Activated CD8-positive, alpha-beta memory T cell treated with anti-CD3 and anti-CD28 coated beads for 36 hours (primary cell): ENCODE measurements around the gene TTC38. TPM values are rescaled to one million over a fixed set of nuclear protein-coding genes. Genes with fewer than 3 reads are reported as not detected.
"Not testable (repeated sequence)": the region's sequence is repeated elsewhere in the genome, so short reads cannot be mapped to it uniquely, and the experiment has no call there.

ENCODE experiments used
- CTCF ChIA-PET: fragments of 350-600 bp; sonication (Branson Sonifier 250); formaldehyde crosslinking; loops from one replicate; lab custom pipeline; 2021; ENCODE audit warnings: antibody characterized with exemption; lab: Charles Lee
- POLR2A ChIA-PET: fragments of 350-600 bp; sonication (Branson Sonifier 250); formaldehyde crosslinking; loops from one replicate; lab custom pipeline; 2021; ENCODE audit warnings: antibody characterized with exemption; lab: Charles Lee
- total RNA-seq, 2 experiments: library from RNA; stranded (reverse); gene quantifications; one replicate each; pipeline ENCODE4 v1.2.3, GENCODE V29; 2021

The TTC38 gene
- total RNA-seq, 2 experiments from 2014 or later, result 20.8 to 22.7 TPM

DNA sequence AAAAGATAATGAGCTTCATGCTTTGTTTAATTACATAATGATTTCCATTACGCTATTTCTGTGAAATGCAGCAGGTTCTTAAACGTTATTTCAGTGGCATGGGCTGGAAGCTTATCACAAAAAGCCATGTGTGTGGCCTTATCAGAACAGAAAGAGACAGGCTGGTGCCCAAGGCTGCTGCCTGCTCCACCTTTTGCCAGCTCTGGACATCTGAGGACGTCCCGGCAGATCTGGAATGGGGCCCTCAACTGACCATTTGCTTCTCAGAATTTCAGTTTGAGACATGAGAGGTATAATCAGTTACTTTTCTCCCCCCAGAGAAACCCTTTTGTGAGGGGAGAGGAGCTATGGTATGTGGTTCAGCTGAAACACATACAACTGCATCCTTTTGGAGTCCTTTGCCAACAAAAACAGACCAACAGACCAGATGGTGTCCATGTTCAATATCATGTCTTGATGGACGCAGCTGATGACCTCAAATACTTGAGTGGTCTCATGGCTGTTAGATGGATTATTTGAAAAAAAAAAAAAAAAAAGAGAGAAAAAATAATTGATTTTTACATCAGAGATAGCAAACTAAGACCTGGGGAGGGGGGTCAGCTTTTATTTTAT lies 26.3 kb upstream of the TTC38 start:
- CTCF ChIA-PET, result interaction anchor here (1.3 kb wide), 1 partner anchor 228 kb away, joined by 4 read pairs; no protein-coding TSS in a partner anchor

DNA sequence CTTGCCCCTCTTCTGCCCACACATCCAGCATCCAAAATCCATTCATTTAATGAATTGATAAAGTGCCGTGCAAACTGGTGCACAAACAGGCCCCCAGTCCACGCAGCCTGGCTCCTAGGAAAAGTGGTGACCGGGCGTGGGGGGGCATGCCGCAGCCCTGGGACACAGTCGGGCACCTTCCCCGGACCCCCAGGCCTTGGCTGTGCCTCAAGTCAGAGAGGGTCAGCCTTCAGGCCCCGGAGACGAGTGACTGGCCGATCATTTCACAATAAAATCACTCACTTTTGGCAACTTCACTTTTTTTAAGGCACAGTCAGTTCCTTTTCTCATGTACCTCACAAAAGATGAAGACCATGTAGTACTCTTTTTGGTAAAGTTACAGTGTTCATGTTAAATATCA lies 25.7 kb upstream of the TTC38 start:
- CTCF ChIA-PET, result interaction anchor here (1.3 kb wide), 1 partner anchor 229 kb away, joined by 4 read pairs; no protein-coding TSS in a partner anchor
- POLR2A ChIA-PET, result no interaction called here

More for the DNA sequence above, 26.3 kb upstream of the TTC38 start:
- POLR2A ChIA-PET, result no interaction called here

DNA sequence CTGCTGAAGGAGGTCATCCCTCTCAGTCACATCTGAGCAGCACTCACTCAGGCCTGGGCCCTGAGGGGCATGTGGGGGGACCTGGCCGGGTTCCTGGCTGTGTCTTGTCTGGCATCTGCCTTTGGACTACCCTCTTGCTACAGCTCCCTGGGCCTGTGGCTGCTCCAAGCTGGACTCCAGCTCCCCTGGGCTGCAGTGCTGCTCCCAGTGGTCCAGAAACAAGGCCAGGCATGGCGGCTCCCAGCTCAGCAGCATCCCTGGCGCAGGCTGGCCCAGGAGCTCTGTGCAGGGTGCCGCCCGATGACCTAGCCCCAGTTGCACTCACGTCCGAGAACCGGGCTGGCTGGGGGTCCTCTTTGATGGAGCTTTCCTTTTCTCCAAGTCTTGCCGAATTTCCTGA lies 23.0 kb upstream of the TTC38 start:
- CTCF ChIA-PET, result interaction anchor here (1.1 kb wide), 1 partner anchor 128 kb away, joined by 3 read pairs; no protein-coding TSS in a partner anchor
- POLR2A ChIA-PET, result no interaction called here

DNA sequence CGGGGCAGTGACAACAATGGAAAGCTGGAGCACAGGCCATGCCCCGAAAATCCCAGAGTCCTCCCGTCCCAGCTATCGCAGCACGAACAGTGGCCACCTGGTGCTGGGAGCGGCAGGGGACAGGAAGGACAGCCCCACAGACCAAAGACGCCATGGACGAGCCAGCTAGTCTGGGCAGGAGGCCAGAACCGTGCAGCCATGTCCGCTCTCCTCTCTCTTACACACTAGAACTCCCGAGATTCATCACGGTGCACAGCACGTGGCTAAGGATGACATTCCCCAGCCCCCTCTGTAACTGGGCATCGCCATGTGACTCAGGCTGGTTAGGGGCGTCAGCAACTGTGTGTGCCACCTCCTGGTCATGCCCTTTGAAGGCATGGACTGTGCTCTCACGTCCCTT lies 22.3 kb upstream of the TTC38 start:
- CTCF ChIA-PET, result interaction anchor here (1.1 kb wide), 1 partner anchor 129 kb away, joined by 3 read pairs; no protein-coding TSS in a partner anchor

DNA sequence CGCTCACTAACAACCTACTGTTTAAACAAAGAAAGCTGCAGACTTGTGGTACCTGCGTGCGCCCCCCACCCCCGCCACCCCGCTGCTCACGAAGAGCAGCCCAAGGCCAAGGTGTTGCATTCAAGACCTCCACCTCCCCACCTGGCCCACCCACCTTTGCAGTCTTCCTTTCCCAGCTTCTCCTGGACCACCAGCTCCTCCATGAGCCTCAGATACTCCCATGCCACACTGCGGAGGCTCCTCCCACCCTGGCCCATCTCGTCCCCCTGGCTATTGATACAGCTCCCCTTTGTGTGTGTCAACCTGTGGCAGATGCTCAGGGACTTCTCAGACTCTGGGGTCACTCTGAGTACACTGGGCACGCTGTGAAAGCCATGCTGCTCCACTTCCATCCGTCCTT lies 21.6 kb upstream of the TTC38 start:
- POLR2A ChIA-PET, result no interaction called here
- CTCF ChIA-PET, result no interaction called here

More for the DNA sequence above, 22.3 kb upstream of the TTC38 start:
- POLR2A ChIA-PET, result no interaction called here

DNA sequence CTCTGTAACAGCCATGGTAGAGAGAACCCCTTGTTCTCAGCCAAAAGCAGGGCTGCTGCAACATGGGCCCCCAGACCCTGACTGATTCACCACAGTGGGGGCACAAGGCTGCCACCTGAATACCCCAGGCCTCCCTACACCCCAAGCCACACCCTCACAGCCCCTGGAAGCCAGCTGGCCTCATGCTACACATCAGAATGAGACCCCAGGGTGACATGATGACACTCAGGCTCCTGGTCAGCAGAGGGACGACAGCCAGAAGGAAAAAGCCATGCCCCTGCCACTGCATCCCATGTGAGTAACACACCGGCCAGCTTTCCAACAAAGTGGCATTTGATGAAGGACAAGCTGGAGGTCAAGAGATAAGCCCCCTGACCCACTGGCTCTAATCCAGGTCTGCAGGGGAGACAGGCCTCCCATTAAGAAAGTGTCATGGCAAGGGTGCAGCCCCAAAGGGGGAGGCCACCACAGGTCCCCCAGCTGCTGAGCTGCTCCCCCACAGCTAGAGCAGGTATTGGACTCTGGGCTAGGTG lies 20.3 kb upstream of the TTC38 start:
- POLR2A ChIA-PET, result no interaction called here
- CTCF ChIA-PET, result interaction anchor here (1.2 to 1.4 kb wide), 2 partner anchors 21 to 95 kb away, joined by 3 to 5 read pairs; no protein-coding TSS in a partner anchor

DNA sequence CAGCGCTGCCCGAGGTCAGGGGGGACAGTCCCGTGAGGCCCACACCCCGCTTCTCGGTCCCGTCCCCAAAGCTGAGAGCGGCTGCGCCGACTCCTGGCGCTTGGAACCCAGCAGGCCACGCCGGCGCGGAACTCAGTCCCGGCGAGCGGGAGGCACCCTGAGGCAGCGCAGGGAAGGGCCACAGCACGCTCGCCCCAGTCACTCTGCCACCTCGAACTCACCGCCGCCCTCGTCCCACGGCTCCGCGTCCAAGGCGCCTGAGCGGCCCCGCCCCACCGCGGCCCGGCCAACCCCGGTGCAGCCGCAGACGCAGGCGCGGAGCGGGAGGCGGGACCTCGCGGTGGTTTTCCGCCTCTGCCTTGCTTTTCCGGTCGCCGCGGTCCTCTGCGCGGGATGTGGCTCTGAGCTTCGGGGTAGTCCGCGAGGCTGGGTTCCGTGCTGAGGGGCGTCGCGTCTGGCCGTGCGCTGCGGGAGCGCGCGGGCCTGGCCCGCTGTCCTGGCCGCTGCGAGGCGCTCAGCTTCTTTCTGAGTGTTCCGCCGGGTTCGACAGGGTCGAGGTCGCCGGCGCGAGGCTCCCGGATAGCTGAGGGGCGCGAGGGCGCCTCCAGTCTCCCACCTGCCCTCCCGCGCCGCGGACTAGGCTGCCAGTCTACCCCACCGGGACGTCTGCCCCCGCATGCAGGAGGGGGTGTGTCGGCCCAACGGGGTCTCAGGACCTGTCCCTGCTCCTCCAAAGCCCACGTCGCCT lies 17.6 kb upstream of the TTC38 start, which contains the start of gene CDPF1:
TSS of gene CDPF1 (minus strand) at position 259 of the 748 bp plus-strand sequence. CDS start 2,009 bp downstream, outside the sequence.
- CTCF ChIA-PET, result interaction anchor here (0.8 to 1.0 kb wide), 2 partner anchors 11 to 46 kb away, joined by 3 read pairs; no protein-coding TSS in a partner anchor
- POLR2A ChIA-PET, result interaction anchor here (0.6 to 0.9 kb wide), 3 partner anchors 10 to 85 kb away, joined by 3 to 4 read pairs (median 3); partner anchors contain the start of gene TRMU

DNA sequence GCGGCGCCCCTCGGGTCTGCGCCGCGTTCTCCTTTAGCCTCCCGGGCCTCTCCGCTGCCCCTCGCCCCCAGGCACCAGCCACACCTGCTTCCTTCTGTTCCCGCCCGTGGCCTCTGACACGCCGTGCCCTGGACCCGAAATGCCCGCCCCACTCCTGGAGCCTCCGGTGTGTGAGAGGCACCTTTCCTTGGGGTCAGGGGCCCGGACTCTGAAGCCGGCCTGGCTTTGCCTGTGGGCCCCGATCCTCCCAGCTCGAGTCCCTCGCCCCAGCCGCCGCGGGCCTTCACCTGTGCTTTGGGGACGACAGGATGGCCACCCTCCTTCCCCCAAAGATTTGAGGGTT lies 17.1 kb upstream of the TTC38 start:
- ChIA-PET CTCF (interaction anchor here (0.8 to 1.0 kb wide), 2 partner anchors 10 to 45 kb away, joined by 3 read pairs; no protein-coding TSS in a partner anchor), POLR2A (interaction anchor here (0.7 kb wide), 1 partner anchor 11 kb away, joined by 3 read pairs; no protein-coding TSS in a partner anchor)

DNA sequence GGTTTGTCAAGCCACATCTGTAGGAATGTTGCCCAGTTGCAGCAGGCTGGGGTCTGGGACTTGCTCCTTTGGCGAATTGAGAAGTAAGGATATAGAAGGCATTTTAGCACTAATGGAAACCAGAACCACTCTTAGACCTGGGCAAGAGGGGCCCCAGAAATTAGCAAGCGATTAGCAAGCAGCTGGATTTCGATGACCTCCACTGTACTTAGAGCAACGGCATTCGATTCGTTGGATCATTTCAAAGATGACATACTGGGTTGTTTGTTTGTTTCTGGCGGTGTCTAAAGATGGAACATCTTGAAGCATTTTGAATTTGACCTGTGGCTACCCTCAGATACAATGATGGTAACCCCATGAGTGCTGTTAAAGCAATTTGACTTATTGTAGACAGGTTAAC lies 16.5 kb upstream of the TTC38 start:
- POLR2A ChIA-PET, result no interaction called here
- CTCF ChIA-PET, result interaction anchor here (0.5 kb wide), 1 partner anchor 34 kb away, joined by 3 read pairs; no protein-coding TSS in a partner anchor

DNA sequence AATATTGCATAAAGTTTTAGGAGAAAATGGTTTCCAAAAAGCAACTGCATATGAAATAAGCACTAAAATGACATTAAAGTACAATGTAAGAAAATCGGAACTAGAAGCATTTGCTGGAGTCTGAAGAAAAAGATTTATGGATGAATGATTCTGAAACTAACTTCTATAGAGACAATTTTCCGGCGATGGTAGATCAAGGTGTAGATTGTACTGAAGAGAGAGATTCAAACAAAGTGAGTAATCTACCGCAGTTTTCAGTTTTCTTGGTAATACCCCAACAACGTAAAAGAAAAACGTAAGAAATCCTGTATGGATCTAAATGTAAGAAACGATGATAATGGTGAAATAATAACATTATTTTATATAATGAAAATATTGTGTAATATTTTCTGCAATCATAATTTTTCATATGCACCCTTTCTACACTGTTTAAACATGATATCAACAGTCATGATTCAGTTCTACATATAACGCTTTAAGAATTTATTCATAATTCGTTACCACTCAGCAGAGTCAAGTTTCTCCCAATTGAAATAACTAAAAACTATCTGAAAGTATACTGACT lies 15.9 kb upstream of the TTC38 start:
- ChIA-PET POLR2A (no interaction called here), CTCF (interaction anchor here (0.5 to 0.9 kb wide), 2 partner anchors 34 to 130 kb away, joined by 3 read pairs; no protein-coding TSS in a partner anchor)

DNA sequence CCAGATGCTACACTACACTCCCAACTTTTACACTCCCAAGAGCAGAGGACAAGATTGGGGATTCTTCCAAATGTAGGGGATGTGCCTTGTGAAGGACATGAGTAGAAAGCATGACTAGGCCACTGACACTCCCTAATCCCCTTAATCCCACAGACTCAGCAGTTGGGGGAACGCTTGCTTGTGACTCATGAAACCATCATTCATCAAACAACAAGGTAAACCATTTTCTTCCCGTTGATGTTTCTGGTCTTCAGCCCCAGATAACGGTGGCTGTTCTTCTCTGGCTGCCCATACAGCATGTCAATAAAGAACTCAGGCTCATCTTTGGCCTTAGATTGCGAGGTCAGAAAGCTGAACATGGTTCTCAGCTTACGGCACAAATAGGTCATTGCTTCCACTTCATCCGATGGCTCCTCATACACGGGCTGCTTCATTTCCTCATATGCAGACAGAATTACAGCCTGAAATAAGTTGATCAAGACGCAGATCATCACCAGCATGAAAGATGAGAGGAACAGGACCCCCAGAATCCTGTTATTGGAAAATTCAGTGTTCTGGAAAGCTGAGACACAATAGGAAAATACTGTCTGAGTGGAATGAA lies 11.3 kb upstream of the TTC38 start:
- ChIA-PET CTCF (no interaction called here), POLR2A (no interaction called here)

DNA sequence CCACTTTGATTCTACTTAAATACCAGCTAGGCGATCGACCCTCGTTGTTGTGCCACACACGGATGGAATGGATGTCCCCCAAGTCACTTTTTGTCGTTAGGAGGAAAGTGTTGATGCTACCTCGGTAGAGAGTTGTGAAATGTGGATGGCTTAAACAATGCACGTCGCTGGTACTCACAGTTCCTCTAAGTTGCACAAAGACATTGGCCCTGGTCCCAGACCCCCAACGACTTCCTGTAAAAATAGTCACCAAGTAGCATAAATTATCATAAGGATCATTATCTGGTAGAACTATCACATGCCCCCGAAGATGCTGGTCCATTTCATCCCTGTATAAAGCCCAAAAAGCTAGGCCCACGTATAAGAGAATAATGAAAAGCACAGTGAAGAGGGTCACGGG lies 8.4 kb upstream of the TTC38 start:
- ChIA-PET CTCF (no interaction called here), POLR2A (no interaction called here)

DNA sequence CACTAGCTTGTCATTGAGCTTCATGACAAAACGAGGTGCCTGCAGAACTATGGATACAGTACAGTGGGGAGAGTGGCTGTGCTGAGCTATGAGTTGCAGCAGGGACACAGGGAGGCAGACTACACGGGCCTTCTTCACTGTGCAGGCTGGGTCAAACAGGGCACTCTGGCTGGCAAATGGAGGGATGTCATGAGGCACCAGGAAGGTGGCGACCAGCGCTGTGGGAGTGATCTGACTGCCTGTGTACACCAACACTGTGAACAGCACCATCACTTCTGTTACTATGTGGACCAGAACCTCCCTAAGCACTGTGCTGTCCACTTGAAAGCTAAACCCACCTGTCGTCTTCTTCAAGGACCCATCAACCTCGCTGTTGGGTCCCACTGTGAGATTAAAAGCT lies 7.8 kb upstream of the TTC38 start:
- ChIA-PET CTCF (no interaction called here), POLR2A (no interaction called here)

DNA sequence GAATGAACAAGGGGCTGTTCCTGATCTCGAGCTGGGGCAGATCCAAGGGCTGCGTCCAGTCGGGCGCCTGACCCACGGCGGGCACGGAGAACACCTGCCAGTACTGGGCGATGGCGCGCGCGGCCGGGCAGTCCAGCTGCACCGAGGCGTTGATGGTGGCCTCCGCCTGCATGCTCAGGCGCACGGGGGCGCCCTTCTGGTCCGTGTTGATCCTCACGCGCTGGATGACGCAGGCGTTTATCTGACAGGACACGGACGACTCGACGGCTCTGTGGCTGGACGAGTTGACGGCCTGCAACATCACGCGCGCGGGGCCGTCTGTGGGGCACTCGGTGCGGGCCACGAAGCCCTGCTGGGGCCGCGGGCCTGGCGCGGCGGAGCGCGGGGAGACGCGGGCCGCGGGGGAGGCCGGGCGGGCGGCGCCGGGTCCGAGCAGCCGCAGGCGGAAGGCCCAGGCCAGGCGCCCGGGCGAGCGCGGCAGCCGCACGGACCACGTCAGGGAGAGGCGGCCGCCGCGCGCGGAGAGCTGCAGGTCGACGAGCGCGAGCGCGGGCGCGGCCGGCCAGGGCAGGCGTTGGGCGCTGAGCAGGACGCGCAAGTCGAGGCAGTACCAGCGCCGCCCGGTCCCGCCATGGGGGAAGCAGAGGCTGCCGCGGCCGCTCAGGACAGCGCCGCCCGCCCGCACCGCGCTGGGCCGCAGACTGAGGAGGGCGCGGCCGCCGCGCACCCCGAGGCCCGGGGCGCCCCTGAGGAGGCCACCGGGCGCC lies 5.2 kb upstream of the TTC38 start:
- CTCF ChIA-PET, result interaction anchor here (0.7 kb wide), 2 partner anchors 48 to 64 kb away, joined by 3 read pairs; no protein-coding TSS in a partner anchor
- POLR2A ChIA-PET, result no interaction called here

DNA sequence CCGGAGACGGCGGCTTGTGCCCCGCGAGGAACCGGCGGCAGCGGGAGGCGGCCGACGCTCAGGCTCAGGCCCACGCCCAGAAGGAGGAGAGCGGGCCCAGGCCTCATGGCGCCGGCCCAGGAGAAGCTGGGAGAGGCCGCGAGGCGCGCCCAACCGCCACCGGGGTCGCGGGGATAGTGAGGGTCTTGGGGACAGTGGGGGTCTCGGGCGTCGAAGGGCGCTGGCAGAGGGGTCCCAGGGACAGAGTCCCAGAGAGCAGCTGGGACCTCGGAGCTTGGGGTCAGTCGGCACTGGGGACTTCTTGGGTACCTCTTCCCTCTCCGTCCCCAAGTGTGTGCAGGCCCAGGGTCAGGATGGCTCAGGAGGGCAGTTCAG lies 4.6 kb upstream of the TTC38 start, which contains the start of gene PKDREJ:
TSS of gene PKDREJ (minus strand) at position 128 of the 375 bp plus-strand sequence. CDS start at position 107, 21 bp downstream.
- ChIA-PET CTCF (no interaction called here), POLR2A (no interaction called here)

DNA sequence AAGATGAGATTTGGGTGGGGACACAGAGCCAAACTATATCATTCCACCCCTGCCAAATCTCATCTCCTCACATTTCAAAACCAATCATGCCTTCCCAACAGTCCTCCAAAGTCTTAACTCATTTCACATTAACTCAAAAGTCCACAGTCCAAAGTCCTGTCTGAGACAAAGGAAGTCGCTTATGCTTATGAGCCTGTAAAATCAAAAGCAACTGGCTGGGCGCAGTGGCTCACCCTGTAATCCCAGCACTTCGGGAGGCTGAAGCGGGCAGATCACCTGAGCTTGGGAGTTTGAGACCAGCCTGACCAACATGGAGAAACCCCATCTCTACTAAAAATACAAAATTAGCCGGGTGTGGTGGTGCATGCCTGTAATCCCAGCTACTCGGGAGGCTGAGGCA lies 3.3 kb upstream of the TTC38 start:
- POLR2A ChIA-PET, CTCF ChIA-PET: not testable (repeated sequence)

DNA sequence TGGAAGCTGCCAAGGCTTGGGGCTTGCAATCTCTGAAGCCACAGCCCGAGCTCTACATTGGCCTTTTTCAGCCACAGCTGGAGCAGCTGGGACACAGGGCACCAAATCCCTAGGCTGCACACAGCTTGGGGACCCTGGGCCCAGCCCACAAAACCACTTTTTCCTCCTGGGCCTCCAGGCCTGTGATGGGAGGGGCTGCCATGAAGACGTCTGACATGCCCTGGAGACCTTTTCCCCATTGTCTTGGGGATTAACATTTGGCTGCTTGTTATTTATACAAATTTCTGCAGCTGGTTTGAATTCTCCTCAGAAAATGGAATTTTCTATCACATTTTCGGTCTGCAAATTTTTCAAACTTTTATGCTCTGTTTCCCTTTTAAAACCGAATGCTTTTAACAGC lies 2.2 kb upstream of the TTC38 start:
- CTCF ChIA-PET, result not testable (repeated sequence)

DNA sequence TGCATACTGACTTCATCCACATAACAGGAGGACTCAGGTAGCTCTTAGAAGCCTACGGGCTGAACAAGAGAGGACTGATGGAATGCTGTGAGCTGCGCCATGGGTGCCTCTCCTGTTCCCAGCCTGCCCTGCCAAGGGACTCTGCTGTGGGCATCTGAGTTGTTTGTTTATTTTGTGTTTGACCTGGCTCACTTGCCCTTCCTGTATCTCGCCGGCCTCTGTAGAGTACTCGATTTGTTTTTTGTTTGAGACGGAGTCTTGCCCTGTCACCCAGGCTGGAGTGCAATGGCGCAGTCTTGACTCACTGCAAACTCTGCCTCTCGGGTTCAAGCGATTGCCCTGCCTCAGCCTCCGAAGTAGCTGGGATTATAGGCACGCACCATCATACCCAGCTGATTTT lies 1.8 kb downstream of the TTC38 start:
- ChIA-PET CTCF (interaction anchor here (0.7 to 1.5 kb wide), 2 partner anchors 11 to 233 kb away, joined by 3 to 6 read pairs; no protein-coding TSS in a partner anchor), POLR2A (interaction anchor here (1.4 kb wide), 1 partner anchor 27 kb away, joined by 3 read pairs; the partner anchor contains the start of gene GTSE1)

More for the DNA sequence above, 2.2 kb upstream of the TTC38 start:
- POLR2A ChIA-PET, result not testable (repeated sequence)
